ENCODE data around the gene CLEC7A.

DNA sequence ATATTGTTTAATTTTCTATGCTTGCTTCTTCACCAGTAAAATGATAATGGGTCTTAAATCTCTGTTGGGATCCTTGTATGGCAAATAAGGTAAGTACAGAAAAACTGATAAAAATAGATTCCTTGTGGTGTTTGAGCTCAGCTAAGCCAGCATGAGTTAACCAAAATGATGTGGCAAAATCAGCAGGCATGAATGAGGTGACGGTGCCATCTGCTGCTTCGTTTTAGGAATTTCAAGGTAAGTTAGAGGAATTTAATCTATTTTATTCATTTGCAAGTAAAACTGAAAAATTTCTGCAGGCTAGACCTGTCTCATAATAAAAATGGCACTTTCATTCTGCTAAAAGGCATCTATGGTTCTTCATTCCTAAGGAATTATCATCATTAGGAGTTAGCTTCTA is 10.0 kb upstream of the CLEC7A start:
- TF ChIP-seq, protein P1, sequence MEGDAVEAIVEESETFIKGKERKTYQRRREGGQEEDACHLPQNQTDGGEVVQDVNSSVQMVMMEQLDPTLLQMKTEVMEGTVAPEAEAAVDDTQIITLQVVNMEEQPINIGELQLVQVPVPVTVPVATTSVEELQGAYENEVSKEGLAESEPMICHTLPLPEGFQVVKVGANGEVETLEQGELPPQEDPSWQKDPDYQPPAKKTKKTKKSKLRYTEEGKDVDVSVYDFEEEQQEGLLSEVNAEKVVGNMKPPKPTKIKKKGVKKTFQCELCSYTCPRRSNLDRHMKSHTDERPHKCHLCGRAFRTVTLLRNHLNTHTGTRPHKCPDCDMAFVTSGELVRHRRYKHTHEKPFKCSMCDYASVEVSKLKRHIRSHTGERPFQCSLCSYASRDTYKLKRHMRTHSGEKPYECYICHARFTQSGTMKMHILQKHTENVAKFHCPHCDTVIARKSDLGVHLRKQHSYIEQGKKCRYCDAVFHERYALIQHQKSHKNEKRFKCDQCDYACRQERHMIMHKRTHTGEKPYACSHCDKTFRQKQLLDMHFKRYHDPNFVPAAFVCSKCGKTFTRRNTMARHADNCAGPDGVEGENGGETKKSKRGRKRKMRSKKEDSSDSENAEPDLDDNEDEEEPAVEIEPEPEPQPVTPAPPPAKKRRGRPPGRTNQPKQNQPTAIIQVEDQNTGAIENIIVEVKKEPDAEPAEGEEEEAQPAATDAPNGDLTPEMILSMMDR (IDR thresholded peaks at IDR 0.05) = peak; percentile 52; the same call in 1 of the 2 replicates
- TF ChIP-seq SIN3A (IDR thresholded peaks at IDR 0.05; ENCODE audit: borderline replicate concordance, insufficient read depth, low read depth, low read length) (no peak), TCF7L2 (IDR thresholded peaks at IDR 0.05; ENCODE audit: low read depth, low read length) (no peak), POLR2AphosphoS5 (IDR thresholded peaks at IDR 0.05; ENCODE audit: low read depth, low read length) (no peak)
- TF ChIP-seq, protein P2, sequence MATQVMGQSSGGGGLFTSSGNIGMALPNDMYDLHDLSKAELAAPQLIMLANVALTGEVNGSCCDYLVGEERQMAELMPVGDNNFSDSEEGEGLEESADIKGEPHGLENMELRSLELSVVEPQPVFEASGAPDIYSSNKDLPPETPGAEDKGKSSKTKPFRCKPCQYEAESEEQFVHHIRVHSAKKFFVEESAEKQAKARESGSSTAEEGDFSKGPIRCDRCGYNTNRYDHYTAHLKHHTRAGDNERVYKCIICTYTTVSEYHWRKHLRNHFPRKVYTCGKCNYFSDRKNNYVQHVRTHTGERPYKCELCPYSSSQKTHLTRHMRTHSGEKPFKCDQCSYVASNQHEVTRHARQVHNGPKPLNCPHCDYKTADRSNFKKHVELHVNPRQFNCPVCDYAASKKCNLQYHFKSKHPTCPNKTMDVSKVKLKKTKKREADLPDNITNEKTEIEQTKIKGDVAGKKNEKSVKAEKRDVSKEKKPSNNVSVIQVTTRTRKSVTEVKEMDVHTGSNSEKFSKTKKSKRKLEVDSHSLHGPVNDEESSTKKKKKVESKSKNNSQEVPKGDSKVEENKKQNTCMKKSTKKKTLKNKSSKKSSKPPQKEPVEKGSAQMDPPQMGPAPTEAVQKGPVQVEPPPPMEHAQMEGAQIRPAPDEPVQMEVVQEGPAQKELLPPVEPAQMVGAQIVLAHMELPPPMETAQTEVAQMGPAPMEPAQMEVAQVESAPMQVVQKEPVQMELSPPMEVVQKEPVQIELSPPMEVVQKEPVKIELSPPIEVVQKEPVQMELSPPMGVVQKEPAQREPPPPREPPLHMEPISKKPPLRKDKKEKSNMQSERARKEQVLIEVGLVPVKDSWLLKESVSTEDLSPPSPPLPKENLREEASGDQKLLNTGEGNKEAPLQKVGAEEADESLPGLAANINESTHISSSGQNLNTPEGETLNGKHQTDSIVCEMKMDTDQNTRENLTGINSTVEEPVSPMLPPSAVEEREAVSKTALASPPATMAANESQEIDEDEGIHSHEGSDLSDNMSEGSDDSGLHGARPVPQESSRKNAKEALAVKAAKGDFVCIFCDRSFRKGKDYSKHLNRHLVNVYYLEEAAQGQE (IDR thresholded peaks at IDR 0.05; ENCODE audit: insufficient read depth in 1 of 2, low read depth in 2 of 2, low read length in 1 of 2) = no peak

Measured in Panc1 (cell line).